HG03460 (cell line): ENCODE data around the gene DNAJA1.

Source experiments
- ATAC-seq: cut with Tn5 transposase; IDR thresholded peaks from one replicate; pipeline ENCODE4 v1.9.1; 2021; ENCODE audit not compliant: unreplicated experiment

DNAJA1 gene

GRCh38 chr9:33025572-33026342, 684 bp downstream of the DNAJA1 start:
- peak; percentile 51 for ATAC-seq

DNA sequence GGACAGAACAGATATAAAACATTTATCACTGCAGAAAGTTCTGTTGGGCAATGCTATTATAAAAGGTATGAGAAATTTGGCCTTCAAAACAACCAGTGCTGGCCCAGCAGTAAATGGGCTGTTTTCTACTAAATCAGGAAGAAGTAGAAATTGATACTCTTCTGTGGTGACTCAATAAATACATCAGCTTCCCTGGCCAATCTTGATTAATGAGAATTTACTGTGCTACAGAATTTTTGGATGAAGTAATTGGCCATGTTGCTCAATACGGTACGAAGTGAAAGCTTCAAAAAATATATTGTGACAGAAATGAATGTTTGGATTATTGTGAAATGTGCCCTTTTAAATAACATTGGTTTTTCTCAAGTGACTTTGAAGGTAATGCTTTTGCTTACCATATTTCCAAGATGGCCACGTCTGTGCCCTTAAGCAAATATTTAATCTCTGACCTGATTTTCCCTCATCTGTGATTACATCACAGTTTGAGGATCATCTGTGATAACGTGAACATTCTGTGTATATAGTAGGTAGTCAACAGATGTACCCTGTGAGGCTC, 4.2 kb downstream of the DNAJA1 start:
- ATAC-seq, result no peak

DNA sequence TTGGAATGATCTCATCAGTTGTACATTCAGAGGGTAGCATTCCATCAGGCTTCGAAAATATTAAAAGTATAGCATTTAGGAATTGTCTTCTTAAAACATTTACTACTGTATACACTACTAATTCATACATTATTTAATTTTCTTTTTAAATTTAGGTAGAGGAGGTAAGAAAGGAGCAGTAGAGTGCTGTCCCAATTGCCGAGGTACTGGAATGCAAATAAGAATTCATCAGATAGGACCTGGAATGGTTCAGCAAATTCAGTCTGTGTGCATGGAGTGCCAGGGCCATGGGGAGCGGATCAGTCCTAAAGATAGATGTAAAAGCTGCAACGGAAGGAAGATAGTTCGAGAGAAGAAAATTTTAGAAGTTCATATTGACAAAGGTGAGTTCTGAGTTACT, 5.2 kb downstream of the DNAJA1 start:
- no peak for ATAC-seq

DNA sequence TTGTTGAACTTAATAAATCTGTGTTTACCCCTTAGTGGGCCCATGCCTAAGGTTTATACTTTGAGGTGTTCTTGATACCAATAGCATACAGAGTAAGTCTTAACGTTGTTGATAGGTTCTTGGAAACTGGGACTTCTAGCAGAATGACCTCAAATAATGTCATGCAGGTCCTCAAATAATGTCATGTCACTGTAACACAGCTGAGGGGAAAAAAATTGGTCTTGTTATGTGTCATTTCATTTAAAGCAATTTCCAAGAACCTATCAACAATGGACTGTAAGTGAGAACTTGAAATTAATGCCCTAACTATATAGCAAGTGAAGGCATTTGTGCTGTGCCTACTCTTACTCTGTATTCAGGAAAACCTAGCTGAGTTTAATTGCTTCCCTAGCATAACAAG, 7.2 kb downstream of the DNAJA1 start:
- no peak for ATAC-seq

GRCh38 chr9:33032865-33033264, 7.8 kb downstream of the DNAJA1 start:
- ATAC-seq, result no peak

DNA sequence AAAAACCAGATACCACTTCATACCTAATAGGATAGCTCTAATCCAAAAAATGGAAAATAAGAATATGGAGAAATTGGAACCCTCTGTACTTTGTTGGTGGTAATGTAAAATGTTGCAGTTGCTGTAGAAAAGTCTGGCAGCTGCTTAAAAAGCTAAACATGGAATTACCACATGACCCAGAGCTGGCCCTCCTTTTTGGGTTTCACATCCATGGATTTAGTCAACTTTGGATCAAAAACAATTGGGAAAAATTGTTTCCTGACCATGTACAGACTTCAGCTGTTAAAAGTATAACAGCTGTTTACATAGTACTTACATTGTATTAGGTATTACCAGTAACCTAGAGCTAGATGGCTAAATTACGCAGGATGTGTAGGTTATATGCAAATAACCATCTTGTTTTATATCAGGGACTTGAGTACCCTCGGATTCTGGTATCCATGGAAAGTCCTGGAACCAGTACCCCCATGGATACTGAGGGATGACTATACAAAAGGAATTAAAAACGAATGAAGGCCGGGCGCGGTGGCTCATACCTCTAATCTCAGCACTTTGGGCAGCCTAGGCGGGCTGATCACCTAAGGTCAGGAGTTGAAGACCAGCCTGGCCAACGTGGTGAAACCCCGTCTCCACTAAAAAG, 15.8 kb downstream of the DNAJA1 start:
- no peak for ATAC-seq

- no peak for ATAC-seq
Measured at GRCh38 chr9:33041432-33042188, 16.5 kb downstream of the DNAJA1 start.

DNA sequence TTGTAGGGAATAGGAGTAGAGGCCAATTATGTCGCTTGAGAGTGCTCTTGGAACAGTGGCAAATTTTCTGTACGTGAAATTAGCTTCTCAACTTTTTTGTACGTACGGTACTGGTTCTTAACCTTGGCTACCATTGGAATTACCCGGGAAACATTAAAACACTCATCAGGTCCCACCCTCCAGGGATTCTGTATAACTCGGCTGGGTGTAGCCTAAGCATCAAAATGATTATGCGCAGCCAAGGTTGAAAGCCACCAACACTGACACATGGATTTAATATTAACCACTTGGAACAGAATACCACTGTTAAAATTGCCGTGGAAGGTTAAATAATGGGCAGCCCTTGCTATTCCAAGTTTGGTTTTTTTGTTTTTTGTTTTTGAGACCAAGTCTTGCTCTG, 17.4 kb downstream of the DNAJA1 start:
- ATAC-seq, result no peak

DNA sequence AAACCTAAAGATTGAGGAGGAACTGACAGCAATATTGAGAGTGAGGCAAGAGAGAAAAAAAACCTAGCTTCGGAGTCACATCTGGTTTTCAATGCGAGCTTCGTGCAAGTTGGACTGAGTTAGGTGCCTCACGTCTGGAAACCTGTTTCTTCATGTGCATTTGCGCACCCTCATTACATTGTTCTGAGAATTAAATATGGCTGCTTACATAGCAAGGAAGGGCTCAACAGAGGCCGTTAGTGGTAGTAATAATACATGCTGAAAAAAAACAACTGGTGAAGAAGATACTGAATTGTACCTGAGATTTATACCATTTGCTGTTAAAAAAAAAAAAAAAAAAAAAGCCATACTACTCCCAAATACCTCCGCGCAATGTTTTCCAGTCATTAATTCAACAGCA, 18.6 kb downstream of the DNAJA1 start:
- no peak for ATAC-seq

- peak; percentile 83 for ATAC-seq
Measured at GRCh38 chr9:33044162-33044673, 19.1 kb downstream of the DNAJA1 start.

DNA sequence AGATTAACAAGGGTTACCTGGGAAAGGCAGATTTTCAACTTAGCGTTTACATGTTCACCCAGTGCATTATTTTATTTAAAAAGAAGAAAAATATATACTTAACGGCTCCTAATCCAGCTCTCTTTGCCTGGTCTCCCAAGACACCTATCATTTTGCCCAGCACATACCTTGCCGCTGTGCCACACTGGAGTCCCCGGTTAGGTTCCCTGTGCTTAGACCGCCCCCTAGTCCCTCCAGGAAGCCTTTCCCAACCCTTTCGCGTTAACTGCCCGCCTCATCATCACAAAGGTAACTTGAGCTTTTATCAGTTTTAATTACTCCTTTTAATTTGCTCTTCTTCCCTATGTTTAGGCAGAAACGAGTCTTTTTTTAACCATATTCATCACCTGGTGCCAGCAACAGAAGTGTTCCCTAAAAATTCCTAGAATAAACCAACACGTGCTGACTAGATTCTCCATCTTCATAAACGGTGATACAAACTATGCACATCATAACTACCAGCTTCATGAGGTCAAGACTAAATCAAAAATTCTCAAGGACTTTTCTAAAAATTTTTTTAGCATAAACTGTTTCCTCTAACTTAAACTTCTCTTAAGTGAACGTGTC, 19.7 kb downstream of the DNAJA1 start:
- no peak for ATAC-seq

DNA sequence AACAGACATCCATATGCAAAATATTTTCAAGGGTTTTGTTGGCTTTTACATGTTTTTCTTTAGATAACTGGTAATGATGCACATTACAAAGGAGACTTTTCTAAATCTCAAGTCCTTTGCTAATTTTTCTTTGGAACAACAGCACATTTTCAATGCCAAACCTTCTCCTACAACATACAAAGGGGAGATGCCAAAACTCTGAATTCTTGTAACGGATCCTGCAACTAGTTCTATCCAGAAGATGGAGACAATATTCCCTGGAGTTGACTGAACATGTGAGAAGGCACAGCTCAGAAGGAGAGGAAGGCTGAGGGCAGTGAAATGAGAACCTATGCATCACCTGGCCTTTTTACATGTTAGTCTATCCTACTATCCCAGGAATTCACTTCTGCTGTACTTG, 21.0 kb downstream of the DNAJA1 start:
- ATAC-seq, result no peak

DNA sequence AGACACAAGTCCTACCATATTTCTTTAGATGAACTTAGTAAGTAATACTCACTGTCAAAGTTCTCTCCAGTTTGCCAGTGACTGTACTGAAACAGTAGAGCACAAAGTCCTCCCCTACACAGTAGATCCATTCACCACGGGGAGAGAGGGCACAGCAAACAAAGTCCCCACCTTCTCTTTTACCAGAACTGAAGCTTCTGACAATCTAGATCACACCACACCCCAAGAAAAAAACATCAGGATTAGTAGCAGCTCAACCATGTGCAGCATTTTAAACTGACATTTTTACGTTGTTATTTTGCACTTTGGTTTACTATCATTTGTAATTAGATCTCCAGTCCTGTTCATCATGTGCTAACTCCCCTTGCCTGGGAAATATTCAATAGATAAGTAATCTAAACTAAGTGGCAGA, 23.0 kb downstream of the DNAJA1 start:
- ATAC-seq, result no peak

GRCh38 chr9:33049680-33050361, 24.7 kb downstream of the DNAJA1 start:
- ATAC-seq, result peak; percentile 81

- no peak for ATAC-seq
Measured at GRCh38 chr9:33051144-33051543, 26.1 kb downstream of the DNAJA1 start.

DNA sequence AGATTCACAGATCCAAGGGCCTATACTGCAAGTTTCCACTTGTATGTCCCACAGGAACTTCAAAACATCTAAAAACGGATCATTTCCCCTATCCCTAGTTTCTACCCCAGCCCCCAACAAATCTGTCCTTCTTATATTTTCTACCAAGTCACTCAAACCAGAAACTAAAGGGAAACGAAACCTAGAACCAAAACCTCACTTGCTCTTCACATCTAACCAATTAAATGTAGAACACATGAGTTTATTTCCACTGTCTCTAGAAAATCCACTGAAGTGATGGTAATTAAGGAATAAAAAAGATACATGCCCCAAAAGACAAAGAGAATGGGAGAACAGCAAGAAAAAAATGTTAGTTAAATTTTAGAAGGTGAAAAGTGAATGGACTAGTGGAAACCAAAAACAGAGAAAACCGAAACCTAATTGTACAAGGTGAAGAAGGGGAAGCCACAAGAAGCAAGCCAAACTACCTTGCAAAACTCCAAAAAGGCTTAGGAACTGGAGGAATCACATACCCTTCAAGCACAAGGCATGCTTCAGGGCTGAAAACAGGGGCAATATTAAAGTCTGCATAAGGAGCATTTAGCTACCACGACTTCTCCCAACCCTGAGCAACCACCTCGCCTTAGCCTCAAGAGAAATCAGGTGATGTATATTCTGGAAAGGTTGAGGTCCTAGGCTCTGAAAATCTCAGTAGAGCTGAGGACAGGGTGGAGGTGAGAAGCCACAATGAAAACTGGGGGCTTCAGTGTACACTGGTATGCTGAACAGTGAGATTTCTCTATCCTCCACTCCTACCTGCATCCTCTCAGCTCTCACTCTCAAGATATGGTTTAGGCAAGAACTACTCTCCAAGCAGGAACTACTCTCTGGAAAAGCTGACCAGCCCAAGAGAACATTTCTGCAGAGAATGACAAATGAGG, 40.3 kb downstream of the DNAJA1 start:
- peak; percentile 79 for ATAC-seq

DNA sequence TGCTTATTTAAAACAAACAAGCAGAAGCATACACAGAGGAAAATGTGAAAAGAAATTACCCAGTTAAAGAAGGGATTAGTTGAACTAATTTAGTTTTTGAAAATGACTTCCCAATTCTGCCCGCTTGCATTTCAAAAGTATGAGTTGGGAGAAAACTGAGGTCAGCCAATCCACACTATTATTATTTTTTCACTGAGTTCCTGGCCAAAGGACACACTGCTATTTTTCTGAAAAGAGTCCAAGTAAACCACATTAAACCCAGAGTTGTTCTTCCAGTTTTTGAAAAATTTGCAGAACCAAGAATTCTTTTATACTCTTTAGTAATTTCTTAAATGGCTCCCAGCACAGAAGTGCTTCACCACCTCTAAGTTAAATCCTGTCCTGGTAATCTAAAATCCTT, 43.9 kb downstream of the DNAJA1 start:
- ATAC-seq, result no peak

GRCh38 chr9:33076046-33077004, 51.3 kb downstream of the DNAJA1 start, which contains the start of gene SMU1:
Gene SMU1 (minus strand): TSS chr9:33076674. CDS start chr9:33076608, 66 bp downstream.
- ATAC-seq, result peak; percentile 99
